GM18868 (cell line): ENCODE data around the gene KRT81.

ENCODE experiments used
- ATAC-seq: cut with Tn5 transposase; IDR thresholded peaks from one replicate; pipeline ENCODE4 v1.9.1; 2021; ENCODE audit warnings: mild to moderate bottlenecking, moderate library complexity; ENCODE audit not compliant: unreplicated experiment

KRT81 gene

GRCh38 chr12:52291267-52291935 is at the start of gene KRT81:
TSS of gene KRT81 (minus strand) at chr12:52291534. CDS start at chr12:52291465, 69 bp downstream.
- no peak for ATAC-seq

- ATAC-seq: no peak
Measured at GRCh38 chr12:52338241-52338960, 47.1 kb upstream of the KRT81 start.

GRCh38 chr12:52337054-52337453 is 45.7 kb upstream of the KRT81 start:
- ATAC-seq: no peak

- no peak for ATAC-seq
Measured at GRCh38 chr12:52336641-52337040, 45.3 kb upstream of the KRT81 start.

GRCh38 chr12:52335598-52336262 is 44.4 kb upstream of the KRT81 start:
- no peak for ATAC-seq

GRCh38 chr12:52334185-52334584 is 42.9 kb upstream of the KRT81 start:
- ATAC-seq: no peak

DNA sequence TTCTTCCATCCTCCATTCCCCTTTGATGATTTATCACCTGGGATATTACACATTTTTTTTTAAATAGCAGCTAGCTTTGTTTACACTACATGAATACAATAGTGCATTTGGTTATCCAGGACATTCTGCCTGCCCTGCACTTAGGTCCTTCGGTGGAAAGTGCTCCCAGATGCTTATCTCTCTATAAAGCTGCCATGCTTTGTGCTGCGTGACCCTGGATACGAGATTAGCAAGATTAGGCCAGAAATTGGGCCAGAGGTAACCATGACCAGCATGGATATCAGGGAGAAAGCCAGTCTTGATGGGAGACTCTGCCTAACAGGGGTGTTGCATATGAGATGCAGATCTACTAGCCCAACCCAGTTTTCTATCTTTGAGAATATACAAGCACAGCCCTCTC is 42.0 kb upstream of the KRT81 start:
- ATAC-seq: no peak

DNA sequence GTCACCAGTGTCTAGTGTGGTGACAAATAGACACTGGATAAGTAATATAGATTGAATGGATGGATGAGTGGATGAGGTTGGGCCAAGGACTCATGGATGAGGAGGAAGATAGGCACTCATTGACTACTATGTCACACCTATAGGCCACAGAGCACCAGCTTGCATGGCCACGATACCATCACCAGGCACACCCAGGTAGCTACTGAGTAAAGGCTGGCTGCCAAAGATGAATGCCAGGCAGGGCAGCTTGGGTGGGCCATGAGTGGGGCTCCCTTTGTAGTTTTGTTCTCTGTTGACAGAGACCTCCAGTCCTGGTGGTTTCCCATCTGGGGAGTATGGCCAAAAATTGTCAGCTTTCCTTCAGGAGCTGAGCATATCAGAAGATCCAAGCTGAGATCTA is 41.0 kb upstream of the KRT81 start:
- no peak for ATAC-seq

GRCh38 chr12:52331833-52332232 is 40.5 kb upstream of the KRT81 start:
- no peak for ATAC-seq

- ATAC-seq: no peak
Measured at GRCh38 chr12:52331039-52331438, 39.7 kb upstream of the KRT81 start.

DNA sequence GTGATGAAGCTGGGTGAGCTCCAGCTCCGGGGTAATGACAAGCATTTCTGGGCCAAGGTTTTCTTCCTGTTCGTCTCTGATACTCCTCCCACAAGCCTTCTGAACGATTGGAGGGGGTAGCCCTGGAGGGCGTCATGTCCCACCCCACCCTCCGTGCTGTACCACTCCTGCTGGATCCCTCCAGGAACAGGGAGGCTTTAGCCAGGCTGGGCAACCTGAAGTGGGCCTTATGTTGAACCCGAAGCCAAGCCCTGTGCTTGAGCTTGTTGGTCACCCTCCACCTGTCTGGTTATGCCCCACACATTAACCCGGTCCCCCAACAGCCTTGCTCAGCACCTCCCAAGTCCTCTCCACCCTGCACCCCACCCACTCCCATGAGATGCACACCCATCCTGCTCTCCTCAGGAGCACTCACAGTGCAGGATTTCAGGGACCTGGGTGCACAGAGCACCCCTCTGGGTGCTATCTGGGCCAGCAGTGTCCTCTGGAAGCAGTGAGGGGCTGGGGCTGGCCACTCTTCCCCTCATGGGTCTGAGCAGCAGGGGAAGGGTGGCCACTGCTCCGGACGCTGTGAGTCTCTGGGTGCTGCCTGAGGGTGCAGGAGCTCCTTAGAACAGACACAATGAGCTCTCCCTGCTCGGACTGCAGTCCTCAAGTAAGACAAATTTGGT is 36.6 kb upstream of the KRT81 start:
- no peak for ATAC-seq

- ATAC-seq: peak; percentile 96
Measured at GRCh38 chr12:52327052-52327829, 35.9 kb upstream of the KRT81 start.

- no peak for ATAC-seq
Measured at GRCh38 chr12:52324153-52324444, 32.8 kb upstream of the KRT81 start.

DNA sequence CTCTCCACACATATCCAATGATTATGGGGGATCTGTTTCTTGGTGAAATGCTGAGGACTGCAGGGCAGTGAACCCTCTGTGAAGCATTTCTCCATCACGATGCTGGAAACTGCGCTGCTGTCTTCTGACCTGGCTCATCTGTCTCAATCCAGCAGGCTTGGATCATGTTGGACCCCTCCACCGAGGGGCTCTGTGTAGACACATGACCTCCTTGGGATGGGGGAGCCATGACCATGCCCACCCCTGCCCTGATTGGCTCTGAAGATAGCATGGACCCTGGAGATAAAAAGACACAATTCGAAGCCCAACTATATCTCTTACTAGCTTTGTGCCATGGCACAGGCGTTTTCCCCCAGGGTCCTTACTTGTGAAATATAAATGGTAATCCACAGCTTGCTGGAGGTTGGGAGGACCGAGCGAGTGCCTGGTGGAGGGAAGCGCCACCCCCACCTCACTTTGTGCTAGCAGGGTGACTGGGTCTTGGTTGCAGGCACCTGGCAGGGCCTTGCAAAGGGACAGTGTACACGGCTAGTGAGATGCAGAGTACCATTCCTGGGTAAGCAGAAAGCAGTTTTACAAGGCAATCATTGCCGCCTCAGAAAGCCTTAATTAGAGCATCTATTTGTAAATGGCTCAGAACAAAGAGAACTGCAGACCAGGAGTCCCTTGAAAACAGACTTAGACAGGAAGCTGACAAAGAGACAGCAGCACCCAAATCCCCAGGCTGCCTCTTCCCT is 32.2 kb upstream of the KRT81 start:
- ATAC-seq: no peak

DNA sequence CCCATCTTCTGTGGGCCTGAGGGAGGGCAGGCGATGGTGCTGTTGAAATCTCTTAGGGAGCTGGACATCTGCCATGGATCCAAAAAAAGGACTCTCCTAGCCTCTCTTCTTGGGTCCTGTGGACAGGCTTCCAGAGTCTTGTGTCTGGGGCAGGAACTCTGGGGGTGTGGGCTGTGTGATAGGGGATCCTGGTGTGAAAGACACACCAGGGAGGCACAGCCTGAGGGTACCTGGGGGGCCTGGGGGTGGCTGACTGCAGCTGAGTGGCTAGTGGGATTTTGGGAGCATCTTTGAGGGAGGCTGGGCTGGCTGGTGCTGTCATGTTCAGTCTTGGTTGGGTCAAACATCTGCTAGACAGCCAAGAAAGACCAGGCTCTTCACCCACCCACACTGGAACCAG is 31.7 kb upstream of the KRT81 start:
- no peak for ATAC-seq

DNA sequence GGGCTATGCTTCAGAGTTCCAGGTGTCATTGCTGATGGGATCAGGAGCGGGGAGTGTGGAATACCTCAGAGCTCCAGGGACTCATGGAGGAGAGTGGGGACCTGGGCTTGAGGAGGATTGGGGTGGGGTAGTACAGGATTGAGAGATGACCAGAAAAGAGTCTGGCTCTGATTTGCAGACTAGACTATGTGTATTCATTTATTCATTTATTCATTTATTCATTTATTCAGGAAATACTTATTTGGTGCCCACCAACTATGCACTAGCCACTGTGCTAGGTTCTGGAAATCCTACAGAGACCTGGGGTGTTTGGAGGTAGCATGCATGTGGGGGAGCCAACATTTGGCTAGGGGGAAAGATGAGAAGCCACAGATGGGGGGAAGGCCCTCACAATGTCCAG is 30.7 kb upstream of the KRT81 start:
- ATAC-seq: no peak

- no peak for ATAC-seq
Measured at GRCh38 chr12:52321418-52321817, 30.1 kb upstream of the KRT81 start.

DNA sequence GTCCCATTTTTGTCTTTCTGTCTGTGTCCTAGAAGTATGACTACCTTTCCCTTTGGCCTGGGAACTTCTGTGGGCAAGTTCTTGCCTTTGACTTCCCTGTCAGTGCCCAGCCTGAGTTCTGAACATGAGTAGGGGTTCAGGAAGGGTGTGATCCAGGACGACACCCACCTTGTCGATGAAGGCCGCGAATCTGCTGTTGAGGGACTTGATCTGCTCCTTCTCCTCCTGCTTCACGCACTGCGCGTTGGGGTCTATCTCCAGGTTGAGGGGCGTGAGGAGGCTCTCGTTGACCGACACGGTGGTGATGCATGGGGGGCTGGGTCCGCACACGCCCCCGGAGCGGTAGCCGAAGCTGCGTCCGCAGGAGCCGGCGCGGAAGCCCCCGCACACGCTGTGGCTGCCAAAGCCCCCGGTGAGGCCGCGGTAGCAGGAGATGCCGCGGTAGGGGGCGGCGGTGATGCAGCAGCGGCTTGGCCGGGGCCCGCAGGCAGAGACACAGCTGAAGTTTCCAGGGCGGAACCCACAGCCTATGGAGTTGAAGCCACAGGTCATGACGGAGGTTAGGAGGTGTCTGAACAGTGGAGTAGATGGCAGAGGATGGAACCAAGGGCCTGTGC is 29.6 kb upstream of the KRT81 start, which contains the start of gene KRT83:
Gene KRT83 (minus strand): TSS at position 615 of the 617 bp plus-strand sequence. CDS start 63 bp downstream, at position 552.
- ATAC-seq: no peak

DNA sequence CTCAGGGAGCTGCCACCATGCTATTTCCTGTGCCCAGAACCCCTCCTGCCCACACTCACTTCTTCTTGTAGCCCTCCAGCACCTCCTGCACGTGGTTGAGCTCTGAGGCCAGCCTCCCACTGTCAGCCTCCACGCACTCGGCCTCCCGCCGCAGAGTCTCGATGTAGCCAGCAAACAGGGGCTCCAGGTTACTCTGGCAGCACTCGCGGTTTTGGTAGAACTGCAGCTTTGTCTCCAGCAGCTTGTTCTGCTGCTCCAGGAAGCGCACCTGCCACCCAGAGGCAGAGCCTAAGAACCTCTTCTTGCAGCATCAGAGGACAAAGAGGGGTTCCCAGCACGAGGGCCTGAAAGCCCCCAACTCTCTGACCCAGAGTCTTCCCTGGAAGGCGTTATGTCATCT is 27.8 kb upstream of the KRT81 start:
- no peak for ATAC-seq
